HFFc6 (cell line): ENCODE data around the gene CCSER1. TPM values are rescaled to one million over a fixed set of nuclear protein-coding genes. Genes with fewer than 3 reads are reported as not detected.

Experiments used
- DNase-seq: peaks from one replicate; pipeline ENCODE4 v3.0.0-alpha.2; 2018
- H3K27ac Mint-ChIP-seq: 2 replicates; pipeline ENCODE4 v1.8.0; 2020; ENCODE audit warnings: mild to moderate bottlenecking, mixed read lengths
- H3K27me3 Mint-ChIP-seq: 2 replicates; pipeline ENCODE4 v1.8.0; 2021; ENCODE audit warnings: mild to moderate bottlenecking, moderate library complexity, mixed read lengths; ENCODE audit not compliant: insufficient read depth
- H3K36me3 Mint-ChIP-seq: 2 replicates; pipeline ENCODE4 v1.8.0; 2021; ENCODE audit warnings: low read depth, mixed read lengths
- H3K4me1 Mint-ChIP-seq: 2 replicates; pipeline ENCODE4 v1.8.0; 2020; ENCODE audit warnings: low read depth, mixed read lengths
- H3K4me3 Mint-ChIP-seq: 2 replicates; pipeline ENCODE4 v1.8.0; 2020; ENCODE audit warnings: mild to moderate bottlenecking, moderate library complexity, mixed read lengths
- H3K9me3 Mint-ChIP-seq: 2 replicates; pipeline ENCODE4 v1.8.0; 2020; ENCODE audit warnings: mild to moderate bottlenecking, mixed read lengths
- CTCF ChIP-seq: fragments of 200-600 bp; sonication (generic); IDR thresholded peaks from 2 replicates; pipeline ENCODE4 v1.5.0; 2021; ENCODE audit warnings: antibody characterized with exemption, mild to moderate bottlenecking
- total RNA-seq, 6 experiments: library from RNA; stranded (reverse); fragmentation: NEBNext Ultra II Directional; extraction: Animal tissue kit (Norgen Biotek cat#: 25700); gene quantifications; 2 replicates in 1 of 6; 3 replicates in 5 of 6; pipeline ENCODE4 v1.2.3, GENCODE V29; 2021

CCSER1 gene
- total RNA-seq, 6 experiments from 2014 or later, result not detected

- DNase-seq, result no peak
- Mint-ChIP-seq H3K4me1 (no peaks in the 10 kb centered on the region), H3K27ac (no peak overlapping the region), H3K9me3 (peaks cover 12% of the 10 kb centered on the region), H3K36me3 (no peaks in the 10 kb centered on the region), H3K4me3 (no peak overlapping the region), H3K27me3 (no peaks in the 10 kb centered on the region)
- no peak for TF ChIP-seq CTCF
These were observed 7.2 kb upstream of the CCSER1 start for GRCh38 chr4:90120037-90120436.

GRCh38 chr4:90120815-90121214 is 6.4 kb upstream of the CCSER1 start:
- Mint-ChIP-seq H3K4me3 (no peak overlapping the region), H3K4me1 (no peaks in the 10 kb centered on the region), H3K27me3 (no peaks in the 10 kb centered on the region), H3K9me3 (peaks cover 10% of the 10 kb centered on the region), H3K36me3 (no peaks in the 10 kb centered on the region), H3K27ac (no peak overlapping the region)
- no peak for DNase-seq
- TF ChIP-seq CTCF, result no peak

GRCh38 chr4:90121676-90122354 is 5.4 kb upstream of the CCSER1 start:
- TF ChIP-seq CTCF, result no peak
- H3K27me3 Mint-ChIP-seq, result no peaks in the 10 kb centered on the region
- no peak overlapping the region for H3K4me3 Mint-ChIP-seq
- no peaks in the 10 kb centered on the region for H3K36me3 Mint-ChIP-seq
- peaks cover 14% of the 10 kb centered on the region for H3K9me3 Mint-ChIP-seq
- no peak overlapping the region for H3K27ac Mint-ChIP-seq
- H3K4me1 Mint-ChIP-seq, result no peaks in the 10 kb centered on the region
- DNase-seq, result no peak

- no peaks in the 10 kb centered on the region for H3K36me3 Mint-ChIP-seq
- H3K27ac Mint-ChIP-seq, result no peak overlapping the region
- TF ChIP-seq CTCF, result no peak
- H3K4me3 Mint-ChIP-seq, result no peak overlapping the region
- no peak for DNase-seq
- no peaks in the 10 kb centered on the region for H3K4me1 Mint-ChIP-seq
- H3K9me3 Mint-ChIP-seq, result peaks cover 15% of the 10 kb centered on the region
- H3K27me3 Mint-ChIP-seq, result peaks cover under 1% of the 10 kb centered on the region; the same call in 1 of the 2 replicates
These were observed 4.8 kb upstream of the CCSER1 start for GRCh38 chr4:90122355-90122748.

- TF ChIP-seq CTCF, result no peak
- Mint-ChIP-seq H3K4me3 (no peak overlapping the region), H3K27me3 (peaks cover 2% of the 10 kb centered on the region; the same call in 1 of the 2 replicates), H3K4me1 (no peaks in the 10 kb centered on the region), H3K9me3 (peaks cover 13% of the 10 kb centered on the region), H3K36me3 (no peaks in the 10 kb centered on the region), H3K27ac (no peak overlapping the region)
- DNase-seq, result no peak
These were observed 2.9 kb upstream of the CCSER1 start for GRCh38 chr4:90124276-90124675.
